Esophagus mucosa (tissue), 1 donor: Measurements from ENCODE around the gene ZBTB25. TPM values are rescaled to one million over a fixed set of nuclear protein-coding genes. Genes with fewer than 3 reads are reported as not detected.
"Not testable (repeated sequence)": the region's sequence is repeated elsewhere in the genome, so short reads cannot be mapped to it uniquely, and the experiment has no call there.

Experiments used
- ATAC-seq: fragments of 200-7000 bp; cut with Tn5 transposase; one replicate; pipeline ENCODE4 v1.9.1; 2020
- total RNA-seq: library from RNA; stranded (reverse); gene quantifications from one replicate; pipeline ENCODE4 v1.2.4, GENCODE V29; 2023
- donor health status: DM: yes; HTN: yes; CAD: no.

Gene ZBTB25
- 5.9 TPM for total RNA-seq

DNA sequence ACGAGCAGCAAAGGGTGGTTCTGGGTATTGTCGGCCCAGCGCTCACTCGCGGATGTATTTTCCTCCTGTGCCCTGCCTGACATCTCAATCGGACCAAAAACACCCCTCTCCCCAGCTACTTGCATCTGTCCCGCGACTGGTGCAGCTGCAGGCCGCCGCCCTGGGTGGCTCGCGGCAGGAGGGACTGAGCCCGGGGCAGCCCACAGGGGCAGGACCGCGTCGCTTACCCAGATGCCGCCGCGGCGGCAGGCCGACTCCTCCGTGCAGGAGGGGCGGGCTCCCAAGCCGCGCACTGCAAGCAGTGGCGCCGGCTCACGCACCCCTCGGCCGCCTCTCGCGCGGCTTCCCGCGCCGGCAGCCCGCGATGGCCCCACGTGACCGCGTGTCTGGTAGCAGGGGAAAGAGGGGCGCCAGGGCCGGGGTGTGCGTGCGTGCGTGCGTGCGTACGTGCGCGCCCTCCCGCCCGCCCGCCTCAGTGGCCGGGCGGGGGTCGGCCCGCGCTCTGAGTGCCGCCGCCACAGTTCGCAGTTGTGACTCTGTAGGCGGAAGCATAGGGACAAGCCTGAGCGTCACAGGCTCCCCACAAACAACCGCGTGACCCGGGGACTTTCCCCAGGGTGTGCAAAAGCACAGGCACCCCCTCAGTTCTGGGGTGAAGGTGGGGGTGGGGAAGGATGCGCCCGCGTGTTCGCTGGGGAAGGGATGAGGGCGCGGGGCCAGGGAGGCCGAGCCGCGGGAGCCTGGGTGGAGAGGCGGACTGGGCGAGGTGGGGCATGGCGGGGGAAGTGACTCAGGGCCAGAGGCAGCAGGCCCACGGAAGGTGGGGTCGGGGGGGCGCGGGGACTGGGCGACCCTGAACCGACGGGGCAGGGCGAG, at the start of gene ZBTB25:
Gene ZBTB25, minus strand, starts transcription at position 405 of the 876 bp plus-strand sequence. CDS start 13,305 bp downstream, outside the sequence.
- ATAC-seq = peak; percentile 87

GRCh38 chr14:64550621-64551333, 47.1 kb upstream of the ZBTB25 start:
- no peak for ATAC-seq

DNA sequence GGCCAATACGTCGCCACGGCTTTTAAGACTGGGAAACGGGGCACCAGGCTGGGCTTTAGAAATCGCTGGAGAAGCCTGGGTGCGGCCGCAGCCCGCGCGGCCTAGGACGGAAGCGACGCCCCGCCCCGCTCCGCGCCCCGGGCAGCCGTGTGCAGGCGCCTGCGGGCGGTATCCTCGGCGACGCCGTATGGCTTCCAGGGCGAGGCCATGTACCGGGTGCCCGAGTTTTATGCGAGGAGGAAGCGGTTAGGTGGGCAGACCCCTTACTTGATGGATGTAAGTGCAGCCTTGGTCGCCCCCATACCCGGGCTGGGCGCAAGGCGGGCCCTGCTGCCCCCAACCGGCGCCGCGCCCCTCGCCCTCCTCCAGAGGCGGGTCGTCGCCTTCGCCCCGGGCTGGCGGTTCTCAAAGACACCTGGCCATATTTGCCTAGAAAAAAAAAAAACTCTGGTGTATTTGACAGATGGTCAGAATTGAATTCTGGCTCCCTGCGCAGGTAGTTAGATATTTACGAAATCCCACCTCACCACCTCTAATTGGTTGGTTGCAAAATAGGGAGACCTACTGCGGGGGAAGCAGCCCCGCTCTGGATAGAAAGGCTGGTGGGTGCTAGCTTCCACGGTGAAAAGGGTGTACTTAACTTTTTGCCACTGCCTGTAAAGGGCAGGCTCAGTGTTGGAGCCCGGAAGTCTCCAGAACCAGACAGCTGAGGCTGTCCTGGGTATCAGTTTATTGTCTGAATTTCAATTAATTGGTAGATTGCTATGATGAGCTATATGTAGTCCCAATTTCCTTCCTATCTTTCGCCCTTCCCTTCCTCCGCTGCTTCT, 46.4 kb upstream of the ZBTB25 start, which contains the start of gene PPP1R36:
Gene PPP1R36, plus strand, starts transcription at position 171 of the 830 bp plus-strand sequence. Its CDS starts 37 bp downstream, at position 208.
- peak; percentile 91 for ATAC-seq

- peak; percentile 34 for ATAC-seq
Measured at GRCh38 chr14:64549016-64549415, 45.4 kb upstream of the ZBTB25 start.

DNA sequence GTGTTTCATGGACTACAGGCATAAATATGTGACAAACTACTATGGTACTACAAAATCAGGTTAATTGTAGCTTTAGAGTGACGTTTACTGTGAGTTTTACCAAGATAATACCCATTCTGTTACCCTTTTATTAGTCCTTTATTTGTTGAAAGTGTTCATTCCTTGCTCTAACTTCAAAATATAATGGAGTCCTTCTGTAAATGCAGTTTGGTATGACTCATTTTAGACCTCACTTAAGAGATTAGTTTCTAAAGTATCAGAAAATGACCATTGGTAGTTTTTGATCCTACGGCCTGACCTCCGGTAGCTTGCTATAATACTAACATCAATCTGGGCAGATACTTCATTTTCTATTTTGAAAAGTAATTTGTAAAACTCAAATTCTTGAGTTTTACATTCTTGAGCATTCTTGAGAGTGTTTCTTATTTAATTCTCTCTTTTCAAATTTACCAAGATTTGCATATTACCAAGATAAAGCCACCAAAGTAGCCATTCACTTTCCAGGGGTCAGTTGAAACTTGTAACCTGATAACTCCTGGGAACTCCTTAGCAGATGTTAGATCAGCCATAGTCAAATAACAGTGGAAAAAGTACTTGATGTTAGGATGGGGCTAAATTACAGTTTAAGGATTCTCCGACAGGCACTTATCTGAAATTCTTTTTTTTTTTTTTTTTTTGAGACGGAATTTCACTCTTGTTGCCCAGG, 41.1 kb upstream of the ZBTB25 start:
- no peak for ATAC-seq

DNA sequence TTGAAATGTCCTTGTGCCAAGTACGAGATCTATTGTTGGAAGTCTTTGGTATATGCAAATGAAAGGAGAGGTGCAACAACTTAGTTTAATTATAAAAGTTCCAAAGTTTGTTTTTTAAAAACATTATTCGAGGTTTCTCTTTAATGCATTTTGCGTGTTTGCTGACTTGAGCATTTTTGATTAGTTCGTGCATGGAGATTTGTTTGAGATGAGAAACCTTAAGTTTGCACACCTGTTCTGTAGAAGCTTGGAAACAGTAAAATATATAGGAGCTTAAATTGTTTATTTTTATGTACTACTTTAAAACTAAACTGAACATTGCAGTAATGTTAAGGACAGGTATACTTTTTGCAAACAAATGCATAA, 39.2 kb upstream of the ZBTB25 start:
- no peak for ATAC-seq

GRCh38 chr14:64541972-64542835, 38.6 kb upstream of the ZBTB25 start:
- no peak for ATAC-seq

GRCh38 chr14:64541261-64541971, 37.8 kb upstream of the ZBTB25 start:
- ATAC-seq = peak; percentile 4

- ATAC-seq = peak; percentile 97
Measured at GRCh38 chr14:64540208-64541202, 36.9 kb upstream of the ZBTB25 start, which contains the start of gene HSPA2. Gene HSPA2 (plus strand): TSS chr14:64540741. CDS start chr14:64540850, 109 bp downstream.

DNA sequence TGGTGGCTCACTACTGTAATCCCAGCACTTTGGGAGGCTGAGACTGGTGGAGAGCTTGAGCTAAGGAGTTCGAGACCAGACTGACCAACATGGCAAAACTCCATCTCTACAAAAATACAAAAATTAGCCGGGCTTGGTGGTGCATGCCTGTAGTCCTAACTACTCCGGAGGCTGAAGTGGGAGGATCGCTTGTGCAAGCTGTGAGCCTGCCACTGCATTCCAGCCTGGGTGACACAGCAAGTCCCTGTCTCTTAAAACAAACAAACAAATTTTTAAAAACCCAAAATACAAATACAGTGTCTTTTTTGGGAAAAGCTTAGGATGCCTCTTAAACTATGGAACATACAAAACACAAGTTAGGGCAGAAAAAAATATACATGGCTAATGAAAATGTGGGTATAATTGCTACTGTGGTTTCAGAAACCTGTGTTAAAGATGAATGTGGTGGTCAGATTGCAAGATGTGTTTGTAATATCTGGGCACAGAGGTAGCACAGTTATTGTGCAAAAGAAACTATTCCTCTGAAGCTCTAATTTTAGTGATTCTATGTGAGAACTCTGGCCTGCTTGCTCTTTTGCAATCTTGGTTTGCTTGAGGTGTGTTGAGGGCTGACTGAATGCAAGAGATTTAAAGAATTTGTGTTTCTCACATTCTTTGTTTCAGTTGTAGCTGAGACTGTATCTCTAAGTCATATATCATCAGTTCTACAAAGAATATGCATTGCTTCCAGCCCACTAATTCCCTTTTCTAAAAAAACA, 33.0 kb upstream of the ZBTB25 start:
- ATAC-seq = no peak

GRCh38 chr14:64531567-64531966, 27.9 kb upstream of the ZBTB25 start:
- no peak for ATAC-seq

- no peak for ATAC-seq
Measured at GRCh38 chr14:64525354-64525753, 21.7 kb upstream of the ZBTB25 start.

- ATAC-seq = no peak
Measured at GRCh38 chr14:64522591-64523355, 19.1 kb upstream of the ZBTB25 start.

DNA sequence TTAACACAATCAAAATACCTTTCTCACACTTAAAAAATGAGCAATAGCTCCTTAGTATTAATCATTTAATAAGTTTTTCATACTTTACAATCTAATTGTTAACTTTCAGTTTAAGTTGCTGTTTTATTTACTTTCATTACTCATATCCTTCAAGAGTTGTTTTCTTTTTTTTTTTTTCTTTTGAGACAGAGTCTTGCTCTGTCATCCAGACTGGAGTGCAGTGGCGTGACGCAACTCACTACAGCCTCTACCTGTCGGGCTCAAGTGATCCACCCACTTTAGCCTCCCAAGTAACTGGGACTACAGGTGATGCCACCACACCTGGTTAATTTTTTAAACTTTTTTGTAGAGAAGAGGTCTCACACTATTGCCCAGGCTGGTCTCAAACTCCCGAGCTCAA, 17.1 kb upstream of the ZBTB25 start:
- ATAC-seq = peak; percentile 48

- no peak for ATAC-seq
Measured at GRCh38 chr14:64518229-64518628, 14.6 kb upstream of the ZBTB25 start.

GRCh38 chr14:64517667-64518066, 14.0 kb upstream of the ZBTB25 start:
- ATAC-seq = not testable (repeated sequence)

- ATAC-seq = no peak
Measured at GRCh38 chr14:64516969-64517368, 13.3 kb upstream of the ZBTB25 start.
